Keratinocyte (primary cell): Measurements from ENCODE around the gene PAQR5.

Experiments used
- EZH2 ChIP-seq: IDR thresholded peaks from one replicate; pipeline ENCODE4 v1.6.1; 2012; ENCODE audit warnings: inconsistent platforms, mild to moderate bottlenecking, low read length, moderate library complexity
- TF ChIP-seq, protein P1 (sequence below), 3 experiments: IDR thresholded peaks in 1 of 3; conservative IDR thresholded peaks in 1 of 3; optimal IDR thresholded peaks in 1 of 3; 2 replicates in 2 of 3; 3 replicates in 1 of 3; pipeline versions ENCODE3 to v1.5.1; 2011; ENCODE audit warnings: low read length in 3 of 3, mild to moderate bottlenecking in 3 of 3, moderate library complexity in 2 of 3, control low read depth in 1 of 3, inconsistent platforms in 1 of 3; ENCODE audit not compliant: insufficient read depth in 2 of 3; ENCODE audit errors: extremely low read depth in 1 of 3

DNA sequence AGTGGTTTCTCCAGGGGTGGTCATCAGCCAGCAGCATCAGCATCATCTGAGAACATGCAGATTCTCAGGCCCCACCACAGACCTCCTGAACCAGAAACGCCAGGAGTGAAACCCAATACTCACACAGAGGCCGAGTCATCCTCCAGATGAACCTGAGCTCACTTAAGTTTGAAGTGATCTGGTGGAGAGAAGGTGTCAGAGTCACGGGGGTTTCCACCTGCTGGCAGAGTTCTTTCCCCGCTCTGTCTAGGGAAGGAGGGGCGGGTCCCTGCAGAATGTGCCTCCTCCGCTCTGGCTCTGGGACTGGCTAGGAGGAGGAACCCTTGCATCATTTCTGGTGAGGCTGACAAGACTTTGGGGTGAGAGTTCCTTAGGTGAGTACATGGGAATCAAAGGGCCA, 102.1 kb downstream of the PAQR5 start:
- TF ChIP-seq, protein P1, sequence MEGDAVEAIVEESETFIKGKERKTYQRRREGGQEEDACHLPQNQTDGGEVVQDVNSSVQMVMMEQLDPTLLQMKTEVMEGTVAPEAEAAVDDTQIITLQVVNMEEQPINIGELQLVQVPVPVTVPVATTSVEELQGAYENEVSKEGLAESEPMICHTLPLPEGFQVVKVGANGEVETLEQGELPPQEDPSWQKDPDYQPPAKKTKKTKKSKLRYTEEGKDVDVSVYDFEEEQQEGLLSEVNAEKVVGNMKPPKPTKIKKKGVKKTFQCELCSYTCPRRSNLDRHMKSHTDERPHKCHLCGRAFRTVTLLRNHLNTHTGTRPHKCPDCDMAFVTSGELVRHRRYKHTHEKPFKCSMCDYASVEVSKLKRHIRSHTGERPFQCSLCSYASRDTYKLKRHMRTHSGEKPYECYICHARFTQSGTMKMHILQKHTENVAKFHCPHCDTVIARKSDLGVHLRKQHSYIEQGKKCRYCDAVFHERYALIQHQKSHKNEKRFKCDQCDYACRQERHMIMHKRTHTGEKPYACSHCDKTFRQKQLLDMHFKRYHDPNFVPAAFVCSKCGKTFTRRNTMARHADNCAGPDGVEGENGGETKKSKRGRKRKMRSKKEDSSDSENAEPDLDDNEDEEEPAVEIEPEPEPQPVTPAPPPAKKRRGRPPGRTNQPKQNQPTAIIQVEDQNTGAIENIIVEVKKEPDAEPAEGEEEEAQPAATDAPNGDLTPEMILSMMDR (optimal IDR thresholded peaks at IDR 0.05 in 1 of 3, IDR thresholded peaks at IDR 0.05 in 1 of 3, conservative IDR thresholded peaks at IDR 0.05 in 1 of 3; ENCODE audit: extremely low read depth in 1 of 3, insufficient read depth in 2 of 3, low read length in 3 of 3): no peak
- TF ChIP-seq EZH2: no peak
